ENCODE data around the gene AP3S2. TPM values are rescaled to one million over a fixed set of nuclear protein-coding genes. Genes with fewer than 3 reads are reported as not detected.

Gene AP3S2
- total and polyA plus RNA-seq, 8 donors, result 11.0 to 25.2 (median 17.7) TPM

GRCh38 chr15:89916660-89917059 lies 22.9 kb upstream of the AP3S2 start:
- no peak for TF ChIP-seq CTCF (IDR thresholded peaks at IDR 0.05)
- H3K36me3 ChIP-seq, result no peaks in the 10 kb centered on the region
- H3K9me3 ChIP-seq, result no peaks in the 10 kb centered on the region
- no peak overlapping the region for H3K27ac ChIP-seq
- peaks cover 0 to 10% (median 0%) of the 10 kb centered on the region in 3 donors for H3K4me1 ChIP-seq
- H3K4me3 ChIP-seq, result no peak overlapping the region
- no peaks in the 10 kb centered on the region for H3K27me3 ChIP-seq
- ATAC-seq (no peak), FAIRE-seq (no peak), DNase-seq (no peak)
- intact Hi-C loops (cut with DNase I), result no loop called here
- 72 to 83% methylated on average over 3 of the region's 3 CpGs for WGBS, 2 donors

DNA sequence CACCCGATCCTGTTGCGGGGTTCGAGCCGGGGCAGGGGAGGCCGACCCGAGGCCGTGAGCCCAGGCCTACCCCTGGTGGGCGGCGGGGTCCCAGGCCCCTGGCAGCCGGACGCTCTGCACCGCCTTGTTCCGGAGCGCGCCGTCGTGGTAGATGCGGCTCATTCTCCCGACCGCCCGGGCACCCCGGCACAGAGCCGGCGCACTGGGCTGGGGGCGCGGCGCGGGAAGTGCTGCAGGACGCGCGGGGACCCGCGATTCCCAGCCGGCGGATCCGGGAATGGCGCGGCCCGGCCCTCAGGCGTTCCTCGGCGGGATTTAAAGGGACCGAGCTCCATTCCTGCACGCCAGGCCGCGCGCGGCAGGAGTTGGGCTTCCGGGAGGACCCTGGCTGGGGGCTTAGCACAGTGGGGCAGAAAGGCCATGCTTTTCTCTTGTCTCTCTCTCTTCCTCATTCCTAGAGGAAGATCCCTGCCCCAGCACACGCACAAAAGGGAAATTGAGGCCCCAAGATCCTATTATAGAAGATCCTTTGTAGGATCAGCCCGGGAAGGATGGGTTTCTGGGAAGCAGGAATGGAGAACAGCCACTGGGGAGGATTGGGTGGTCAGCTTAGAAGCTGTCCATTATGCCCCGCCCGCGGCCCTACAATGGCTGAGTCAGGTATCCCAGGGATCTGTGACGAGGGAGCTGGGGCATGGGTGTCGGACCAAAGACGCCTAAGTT lies 19.0 kb upstream of the AP3S2 start, which contains the start of gene ARPIN:
ARPIN (minus strand) TSS at position 279 of the 723 bp plus-strand sequence; CDS start at position 162, 117 bp downstream.
- peaks cover 0 to 21% (median 10%) of the 10 kb centered on the region in 3 donors for H3K4me1 ChIP-seq
- DNase-seq (peak; percentile 60 to 86 (median 68)), FAIRE-seq (no peak), ATAC-seq (peak; percentile 67 to 85 (median 78))
- peak within 1 kb of the TSS; percentile 77 to 90 (median 86) for H3K27ac ChIP-seq
- H3K4me3 ChIP-seq, result peak within 1 kb of the TSS; percentile 56 to 83 (median 74)
- TF ChIP-seq CTCF (IDR thresholded peaks at IDR 0.05), result no peak
- WGBS, 2 donors, result 5 to 10% methylated on average over 37 to 57 of the region's 57 CpGs
- H3K9me3 ChIP-seq, result no peaks in the 10 kb centered on the region
- intact Hi-C loops (cut with DNase I), result no loop called here
- peaks cover 0 to 3% (median 0%) of the 10 kb centered on the region in 3 donors for H3K36me3 ChIP-seq
- H3K27me3 ChIP-seq, result no peaks in the 10 kb centered on the region

DNA sequence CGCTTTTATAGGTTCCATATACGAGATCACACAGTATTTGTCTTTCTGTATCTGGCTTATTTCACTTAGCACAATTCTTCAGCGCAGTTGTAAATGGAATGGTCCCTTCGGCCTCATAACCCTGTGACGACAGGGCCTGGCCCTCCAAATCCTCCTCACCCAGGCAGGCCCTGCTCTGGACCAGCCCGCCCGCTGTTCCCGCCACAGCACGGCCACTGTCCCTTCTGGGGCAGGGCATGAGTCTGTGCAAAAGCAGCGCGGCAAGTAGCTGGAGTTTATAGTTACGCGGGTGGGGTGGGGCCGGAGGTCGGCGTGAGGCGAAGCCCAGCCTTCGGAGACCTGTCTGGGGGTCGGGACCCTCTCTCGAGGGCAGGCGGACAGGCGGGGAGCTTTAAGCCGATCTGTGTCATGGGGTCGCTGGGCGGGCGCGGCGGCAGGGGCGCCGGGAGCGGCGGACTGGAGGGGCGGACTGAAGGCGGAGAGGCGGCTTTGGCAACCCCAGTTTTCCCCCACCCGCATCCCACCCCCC lies 18.4 kb upstream of the AP3S2 start:
- DNase-seq (peak; percentile 52 to 79 (median 56)), FAIRE-seq (no peak), ATAC-seq (peak; percentile 53 to 73 (median 72))
- Histone ChIP-seq H3K9me3 (no peaks in the 10 kb centered on the region), H3K4me3 (peak overlapping the region; percentile 56 to 83 (median 74)), H3K4me1 (peaks cover 0 to 20% (median 10%) of the 10 kb centered on the region in 3 donors), H3K27me3 (no peaks in the 10 kb centered on the region), H3K27ac (peak overlapping the region; percentile 77 to 90 (median 86)), H3K36me3 (peaks cover 0 to 9% (median 0%) of the 10 kb centered on the region in 3 donors)
- no peak for TF ChIP-seq CTCF (IDR thresholded peaks at IDR 0.05)
- intact Hi-C loops (cut with DNase I), result no loop called here
- 2% methylated on average over 30 to 36 of the region's 36 CpGs for WGBS, 2 donors

GRCh38 chr15:89910891-89911626 lies 17.3 kb upstream of the AP3S2 start:
- Histone ChIP-seq H3K4me3 (peak overlapping the region in 2 of 4 donors; percentile 83), H3K9me3 (no peaks in the 10 kb centered on the region), H3K4me1 (peaks cover 0 to 20% (median 10%) of the 10 kb centered on the region in 3 donors), H3K27ac (peak overlapping the region in 3 of 4 donors; percentile 2 to 90 (median 83)), H3K36me3 (peaks cover 0 to 10% (median 0%) of the 10 kb centered on the region in 3 donors), H3K27me3 (no peaks in the 10 kb centered on the region)
- WGBS, 2 donors, result 31 to 46% methylated on average over 6 of the region's 6 CpGs
- peak in 4 of 6 donors; percentile 45 to 74 (median 67) for DNase-seq
- ATAC-seq, result peak; percentile 58 to 76 (median 74)
- FAIRE-seq, result no peak
- TF ChIP-seq CTCF (IDR thresholded peaks at IDR 0.05), result no peak
- intact Hi-C loops (cut with DNase I), result no loop called here

Data from pancreas (tissue), 10 donors.